Fibroblast of the aortic adventitia (primary cell): Measurements from ENCODE around the gene BBS9. TPM values are rescaled to one million over a fixed set of nuclear protein-coding genes. Genes with fewer than 3 reads are reported as not detected.
A peak's percentile ranks its signal among the peaks of the same experiment; 100 is the strongest.

Experiments
- DNase-seq: peaks from one replicate; pipeline ENCODE4 v3.0.0-alpha.2; 2010; ENCODE audit warnings: low read depth
- H3K4me3 ChIP-seq: 2 replicates; pipeline ENCODE4 v1.5.1; 2011; ENCODE audit warnings: low read depth, mild to moderate bottlenecking, control low read depth, low read length, moderate library complexity
- CTCF ChIP-seq: IDR thresholded peaks from 2 replicates; pipeline ENCODE4 v1.5.1; 2011; ENCODE audit warnings: mild to moderate bottlenecking, low read length, control low read depth, inconsistent platforms; ENCODE audit not compliant: insufficient read depth
- total RNA-seq: library from RNA; depleted of rRNA; stranded (reverse); fragments of >200 nt; gene quantifications from 2 replicates; pipeline ENCODE4 v1.2.3, GENCODE V29; 2012; ENCODE audit warnings: low replicate concordance

Gene BBS9
- total RNA-seq, 1 donor = 26.8 TPM

GRCh38 chr7:33632322-33632721, 503.0 kb downstream of the BBS9 start:
- DNase-seq = no peak
- H3K4me3 ChIP-seq = no peak overlapping the region
- no peak for TF ChIP-seq CTCF

GRCh38 chr7:33632840-33633525, 503.6 kb downstream of the BBS9 start:
- no peak for TF ChIP-seq CTCF
- no peak overlapping the region for H3K4me3 ChIP-seq
- no peak for DNase-seq

GRCh38 chr7:33634606-33635005, 505.2 kb downstream of the BBS9 start:
- no peak overlapping the region for H3K4me3 ChIP-seq
- no peak for DNase-seq
- TF ChIP-seq CTCF = no peak

- TF ChIP-seq CTCF = no peak
- no peak for DNase-seq
- H3K4me3 ChIP-seq = no peak overlapping the region
These were observed 507.0 kb downstream of the BBS9 start for GRCh38 chr7:33636359-33636758.

GRCh38 chr7:33639552-33640197, 510.3 kb downstream of the BBS9 start:
- no peak overlapping the region for H3K4me3 ChIP-seq
- TF ChIP-seq CTCF = no peak
- peak; percentile 76 for DNase-seq

GRCh38 chr7:33640741-33641140, 511.4 kb downstream of the BBS9 start:
- TF ChIP-seq CTCF = no peak
- DNase-seq = peak; percentile 4
- no peak overlapping the region for H3K4me3 ChIP-seq
